Measurements from ENCODE around the gene ABCB9.
"Not testable (repeated sequence)": the region's sequence is repeated elsewhere in the genome, so short reads cannot be mapped to it uniquely, and the experiment has no call there.

The ABCB9 gene

GRCh38 chr12:122929148-122929538 lies 37.1 kb downstream of the ABCB9 start:
- DNase-seq: no peak

GRCh38 chr12:122928404-122929147 lies 37.7 kb downstream of the ABCB9 start:
- no peak for DNase-seq

GRCh38 chr12:122927756-122928403 lies 38.4 kb downstream of the ABCB9 start:
- no peak for DNase-seq

- no peak for DNase-seq
Observed at GRCh38 chr12:122921917-122922316, 44.3 kb downstream of the ABCB9 start.

- DNase-seq: no peak
Observed at GRCh38 chr12:122920687-122921086, 45.6 kb downstream of the ABCB9 start.

- DNase-seq: no peak
Observed at GRCh38 chr12:122918827-122919226, 47.4 kb downstream of the ABCB9 start.

- DNase-seq: no peak
Observed at GRCh38 chr12:122917507-122918121, 48.6 kb downstream of the ABCB9 start.

GRCh38 chr12:122909442-122910288 lies 56.6 kb downstream of the ABCB9 start:
- no peak for DNase-seq

GRCh38 chr12:122908915-122909314 lies 57.3 kb downstream of the ABCB9 start:
- DNase-seq: no peak

- DNase-seq: not testable (repeated sequence)
Observed at GRCh38 chr12:122905258-122905657, 61.0 kb downstream of the ABCB9 start.

- DNase-seq: no peak
Observed at GRCh38 chr12:122903693-122904034, 62.6 kb downstream of the ABCB9 start.

- DNase-seq: no peak
Observed at GRCh38 chr12:122902854-122903692, 63.2 kb downstream of the ABCB9 start.

- DNase-seq: no peak
Observed at GRCh38 chr12:122899887-122900286, 66.4 kb downstream of the ABCB9 start.

- DNase-seq: no peak
Observed at GRCh38 chr12:122896662-122897061, 69.6 kb downstream of the ABCB9 start.

- DNase-seq: peak; percentile 52
Observed at GRCh38 chr12:122895704-122896636, 70.3 kb downstream of the ABCB9 start, which contains the start of gene VPS37B. TSS of gene VPS37B (minus strand) at chr12:122896124. CDS start at chr12:122896062, 62 bp downstream.

- DNase-seq: no peak
Observed at GRCh38 chr12:122895320-122895703, 71.0 kb downstream of the ABCB9 start.

GRCh38 chr12:122894193-122895121 lies 71.8 kb downstream of the ABCB9 start:
- no peak for DNase-seq

- DNase-seq: peak; percentile 30
Observed at GRCh38 chr12:122893208-122894153, 72.8 kb downstream of the ABCB9 start.

GRCh38 chr12:122892724-122893123 lies 73.5 kb downstream of the ABCB9 start:
- not testable (repeated sequence) for DNase-seq

Data from kidney glomerular epithelial cell (primary cell).